GM12878 (cell line): ENCODE data around the gene AIFM1. TPM values are rescaled to one million over a fixed set of nuclear protein-coding genes. Genes with fewer than 3 reads are reported as not detected.

Source experiments
- BACH1 ChIP-seq: fragments of 450-650 bp; IDR thresholded peaks from 2 replicates; pipeline ENCODE4 v1.6.1; 2017; ENCODE audit warnings: mild to moderate bottlenecking, borderline replicate concordance
- IKZF1 ChIP-seq: fragments of 450-650 bp; conservative IDR thresholded peaks from 2 replicates; pipeline ENCODE4 v1.6.1; 2017; ENCODE audit warnings: antibody characterized with exemption, mild to moderate bottlenecking
- NFXL1 ChIP-seq: fragments of 450-650 bp; IDR thresholded peaks from 2 replicates; pipeline ENCODE4 v1.6.1; 2017; ENCODE audit warnings: antibody characterized with exemption, mild to moderate bottlenecking, borderline replicate concordance
- POLR2A ChIP-seq: IDR thresholded peaks from 2 replicates; pipeline ENCODE4 v1.6.1; 2011; ENCODE audit warnings: low read depth, mild to moderate bottlenecking, low read length
- ZNF24 ChIP-seq: fragments of 450-650 bp; IDR thresholded peaks from 2 replicates; pipeline ENCODE4 v1.6.1; 2017; ENCODE audit warnings: antibody characterized with exemption, mild to moderate bottlenecking
- polyA plus RNA-seq, 11 experiments: library from polyadenylated mRNA; depleted of rRNA in 4 of 11; unstranded in 6 of 11; stranded (reverse) in 5 of 11; fragments of >200 nt; fragmentation: Nextera tagmentation in 4 of 11; fragmentation: Illumina TruSeq in 1 of 11; extraction: Ambion mirVana in 4 of 11; extraction: Trizol in 1 of 11; gene quantifications; 1 replicate in 1 of 11; 2 replicates in 10 of 11; pipeline versions ENCODE4 v1.2.1 to v1.2.3, GENCODE V29; 2011 to 2016; ENCODE audit warnings: inconsistent platforms in 2 of 11, missing spikeins in 2 of 11, low read depth in 1 of 11
- total RNA-seq, 4 experiments: library from RNA; depleted of rRNA in 3 of 4; stranded (reverse); fragments of >200 nt in 3 of 4; fragmentation: Illumina TruSeq in 1 of 4; extraction: Trizol in 1 of 4; gene quantifications; 2 replicates each; pipeline versions ENCODE4 v1.2.1 to v1.2.3, GENCODE V29; 2013 to 2021
- TF ChIP-seq, protein P1 (sequence below): fragments of 450-650 bp; IDR thresholded peaks from 2 replicates; pipeline ENCODE4 v1.6.1; 2014; ENCODE audit warnings: mild to moderate bottlenecking
- TF ChIP-seq, protein P2 (sequence below): IDR thresholded peaks from 2 replicates; pipeline ENCODE4 v1.6.1; 2011; ENCODE audit warnings: mild to moderate bottlenecking, low read depth, low read length, moderate library complexity; ENCODE audit not compliant: insufficient replicate concordance
- TF ChIP-seq, protein P3 (sequence below): fragments of 450-650 bp; IDR thresholded peaks from 2 replicates; pipeline ENCODE4 v1.6.1; 2017; ENCODE audit warnings: antibody characterized with exemption, mild to moderate bottlenecking, moderate library complexity

The AIFM1 gene
- total and polyA plus RNA-seq, 10 of the 15 experiments (the other 5 are each of a cell fraction or from before 2014, with no cell fraction given): 44.2 to 121 (median 80.0) TPM

DNA sequence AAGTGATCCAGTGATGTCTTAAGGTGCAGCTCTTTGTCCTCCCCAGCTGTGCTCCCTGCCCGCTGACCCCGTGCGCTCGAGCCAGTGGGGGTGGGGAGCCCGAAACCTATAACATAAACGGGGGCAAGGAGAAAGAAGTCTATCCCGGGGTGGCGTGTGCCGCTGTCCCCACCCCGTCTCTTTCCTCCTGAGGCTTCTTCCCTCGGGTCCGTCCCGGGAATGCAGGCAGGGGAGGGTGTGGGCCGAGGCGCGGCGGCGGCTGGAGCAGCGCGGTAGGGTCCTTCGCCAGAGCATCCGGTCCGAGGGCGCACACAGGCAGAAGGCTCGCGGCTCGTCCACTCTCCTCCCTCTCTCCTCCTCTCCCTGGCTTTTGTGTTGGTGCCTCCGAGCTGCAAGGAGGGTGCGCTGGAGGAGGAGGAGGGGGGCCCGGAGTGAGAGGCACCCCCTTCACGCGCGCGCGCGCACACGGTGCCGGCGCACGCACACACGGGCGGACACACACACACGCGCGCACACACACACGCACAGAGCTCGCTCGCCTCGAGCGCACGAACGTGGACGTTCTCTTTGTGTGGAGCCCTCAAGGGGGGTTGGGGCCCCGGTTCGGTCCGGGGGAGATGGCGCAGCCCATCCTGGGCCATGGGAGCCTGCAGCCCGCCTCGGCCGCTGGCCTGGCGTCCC is 5.9 kb upstream of the AIFM1 start, which contains the start of gene RAB33A (continued):
- TF ChIP-seq, protein P1, sequence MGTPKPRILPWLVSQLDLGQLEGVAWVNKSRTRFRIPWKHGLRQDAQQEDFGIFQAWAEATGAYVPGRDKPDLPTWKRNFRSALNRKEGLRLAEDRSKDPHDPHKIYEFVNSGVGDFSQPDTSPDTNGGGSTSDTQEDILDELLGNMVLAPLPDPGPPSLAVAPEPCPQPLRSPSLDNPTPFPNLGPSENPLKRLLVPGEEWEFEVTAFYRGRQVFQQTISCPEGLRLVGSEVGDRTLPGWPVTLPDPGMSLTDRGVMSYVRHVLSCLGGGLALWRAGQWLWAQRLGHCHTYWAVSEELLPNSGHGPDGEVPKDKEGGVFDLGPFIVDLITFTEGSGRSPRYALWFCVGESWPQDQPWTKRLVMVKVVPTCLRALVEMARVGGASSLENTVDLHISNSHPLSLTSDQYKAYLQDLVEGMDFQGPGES: no peak
- TF ChIP-seq IKZF1 (peak; percentile 35; the same call in 1 of the 2 replicates), BACH1 (peak; percentile 31; the same call in 1 of the 2 replicates), ZNF24 (no peak), POLR2A (peak; percentile 66; the same call in 1 of the 2 replicates), NFXL1 (peak; percentile 78; the same call in 1 of the 2 replicates)
- TF ChIP-seq, protein P2, sequence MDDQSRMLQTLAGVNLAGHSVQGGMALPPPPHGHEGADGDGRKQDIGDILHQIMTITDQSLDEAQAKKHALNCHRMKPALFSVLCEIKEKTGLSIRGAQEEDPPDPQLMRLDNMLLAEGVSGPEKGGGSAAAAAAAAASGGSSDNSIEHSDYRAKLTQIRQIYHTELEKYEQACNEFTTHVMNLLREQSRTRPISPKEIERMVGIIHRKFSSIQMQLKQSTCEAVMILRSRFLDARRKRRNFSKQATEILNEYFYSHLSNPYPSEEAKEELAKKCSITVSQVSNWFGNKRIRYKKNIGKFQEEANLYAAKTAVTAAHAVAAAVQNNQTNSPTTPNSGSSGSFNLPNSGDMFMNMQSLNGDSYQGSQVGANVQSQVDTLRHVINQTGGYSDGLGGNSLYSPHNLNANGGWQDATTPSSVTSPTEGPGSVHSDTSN: no peak
- TF ChIP-seq, protein P3, sequence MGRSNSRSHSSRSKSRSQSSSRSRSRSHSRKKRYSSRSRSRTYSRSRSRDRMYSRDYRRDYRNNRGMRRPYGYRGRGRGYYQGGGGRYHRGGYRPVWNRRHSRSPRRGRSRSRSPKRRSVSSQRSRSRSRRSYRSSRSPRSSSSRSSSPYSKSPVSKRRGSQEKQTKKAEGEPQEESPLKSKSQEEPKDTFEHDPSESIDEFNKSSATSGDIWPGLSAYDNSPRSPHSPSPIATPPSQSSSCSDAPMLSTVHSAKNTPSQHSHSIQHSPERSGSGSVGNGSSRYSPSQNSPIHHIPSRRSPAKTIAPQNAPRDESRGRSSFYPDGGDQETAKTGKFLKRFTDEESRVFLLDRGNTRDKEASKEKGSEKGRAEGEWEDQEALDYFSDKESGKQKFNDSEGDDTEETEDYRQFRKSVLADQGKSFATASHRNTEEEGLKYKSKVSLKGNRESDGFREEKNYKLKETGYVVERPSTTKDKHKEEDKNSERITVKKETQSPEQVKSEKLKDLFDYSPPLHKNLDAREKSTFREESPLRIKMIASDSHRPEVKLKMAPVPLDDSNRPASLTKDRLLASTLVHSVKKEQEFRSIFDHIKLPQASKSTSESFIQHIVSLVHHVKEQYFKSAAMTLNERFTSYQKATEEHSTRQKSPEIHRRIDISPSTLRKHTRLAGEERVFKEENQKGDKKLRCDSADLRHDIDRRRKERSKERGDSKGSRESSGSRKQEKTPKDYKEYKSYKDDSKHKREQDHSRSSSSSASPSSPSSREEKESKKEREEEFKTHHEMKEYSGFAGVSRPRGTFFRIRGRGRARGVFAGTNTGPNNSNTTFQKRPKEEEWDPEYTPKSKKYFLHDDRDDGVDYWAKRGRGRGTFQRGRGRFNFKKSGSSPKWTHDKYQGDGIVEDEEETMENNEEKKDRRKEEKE: no peak
